BJ (cell line): ENCODE results near the gene VWF. TPM values are rescaled to one million over a fixed set of nuclear protein-coding genes. Genes with fewer than 3 reads are reported as not detected.

Experiments
- CTCF ChIA-PET: fragments of 350-600 bp; formaldehyde crosslinking; extraction: SDS; loops from one replicate; lab custom pipeline; 2021; ENCODE audit warnings: antibody characterized with exemption, inconsistent platforms; lab: Yijun Ruan, JAX
- POLR2A ChIA-PET: fragments of 300-600 bp; sonication (Branson Sonifier 250); formaldehyde crosslinking; extraction: SDS; loops from one replicate; lab custom pipeline; 2021; ENCODE audit warnings: antibody characterized with exemption; lab: Charles Lee
- DNase-seq: peaks from one replicate; pipeline ENCODE4 v3.0.0-alpha.2; 2011; ENCODE audit warnings: low read depth
- H3K27me3 ChIP-seq: 2 replicates; pipeline ENCODE4 v1.6.0; 2011; ENCODE audit warnings: low read length; ENCODE audit not compliant: control insufficient read depth, insufficient read depth
- H3K36me3 ChIP-seq: 2 replicates; pipeline ENCODE4 v1.5.1; 2011; ENCODE audit warnings: low read length; ENCODE audit not compliant: control insufficient read depth, insufficient read depth
- H3K4me3 ChIP-seq: 2 replicates; pipeline ENCODE4 v1.5.1; 2011; ENCODE audit warnings: low read depth, mild to moderate bottlenecking, control low read depth, low read length
- CTCF ChIP-seq: IDR thresholded peaks from 2 replicates; pipeline ENCODE4 v1.5.1; 2011; ENCODE audit warnings: low read depth, mild to moderate bottlenecking, control low read depth, inconsistent platforms, low read length, moderate library complexity; ENCODE audit not compliant: insufficient read depth
- polyA plus RNA-seq: library from polyadenylated mRNA; depleted of rRNA; stranded (reverse); fragments of >200 nt; gene quantifications from 2 replicates; pipeline ENCODE4 v1.2.3, GENCODE V29; 2011

Gene VWF
- polyA plus RNA-seq, 1 experiment, result 0.06 TPM

GRCh38 chr12:5921027-5921909 lies 203.2 kb downstream of the VWF start:
- H3K4me3 ChIP-seq, result no peak overlapping the region
- H3K36me3 ChIP-seq, result no peaks in the 10 kb centered on the region
- H3K27me3 ChIP-seq, result no peaks in the 10 kb centered on the region; the same call in 1 of the 2 replicates
- ChIA-PET CTCF (no interaction called here), POLR2A (no interaction called here)
- no peak for DNase-seq
- no peak for TF ChIP-seq CTCF

GRCh38 chr12:5916785-5917290 lies 207.6 kb downstream of the VWF start:
- ChIA-PET CTCF (no interaction called here), POLR2A (no interaction called here)
- H3K4me3 ChIP-seq, result no peak overlapping the region
- no peak for DNase-seq
- TF ChIP-seq CTCF, result no peak
- no peaks in the 10 kb centered on the region for H3K36me3 ChIP-seq
- no peaks in the 10 kb centered on the region; the same call in none of the 2 replicates for H3K27me3 ChIP-seq

- CTCF ChIA-PET, result interaction anchor here (0.7 kb wide), 1 partner anchor 194 kb away, joined by 3 read pairs; no protein-coding TSS in a partner anchor
- POLR2A ChIA-PET, result no interaction called here
- TF ChIP-seq CTCF, result no peak
- peaks cover 1% of the 10 kb centered on the region for H3K27me3 ChIP-seq
- no peaks in the 10 kb centered on the region for H3K36me3 ChIP-seq
- no peak overlapping the region for H3K4me3 ChIP-seq
- DNase-seq, result no peak
Observed at GRCh38 chr12:5915511-5915910, 209.0 kb downstream of the VWF start.

GRCh38 chr12:5914387-5915149 lies 209.9 kb downstream of the VWF start:
- no peak overlapping the region for H3K4me3 ChIP-seq
- H3K36me3 ChIP-seq, result no peaks in the 10 kb centered on the region
- peaks cover 1% of the 10 kb centered on the region for H3K27me3 ChIP-seq
- no peak for DNase-seq
- ChIA-PET CTCF (no interaction called here), POLR2A (no interaction called here)
- no peak for TF ChIP-seq CTCF

GRCh38 chr12:5913387-5913786 lies 211.1 kb downstream of the VWF start:
- H3K27me3 ChIP-seq, result peaks cover 1% of the 10 kb centered on the region
- no peak for TF ChIP-seq CTCF
- no peak overlapping the region for H3K4me3 ChIP-seq
- no peaks in the 10 kb centered on the region for H3K36me3 ChIP-seq
- no peak for DNase-seq
- ChIA-PET CTCF (no interaction called here), POLR2A (no interaction called here)
